Activated T-helper 1 cell treated with anti-CD3 and anti-CD28 coated beads, Interleukin-2, amount 50 U/mL, for 16 hours (primary cell): Measurements from ENCODE around the gene NFIB.

Source experiments
- DNase-seq, 2 donors: peaks; one replicate each; pipeline ENCODE4 v3.0.0-alpha.2; 2020; ENCODE audit warnings: low read depth in 1 of 2, low spot score in 1 of 2

NFIB gene

DNA sequence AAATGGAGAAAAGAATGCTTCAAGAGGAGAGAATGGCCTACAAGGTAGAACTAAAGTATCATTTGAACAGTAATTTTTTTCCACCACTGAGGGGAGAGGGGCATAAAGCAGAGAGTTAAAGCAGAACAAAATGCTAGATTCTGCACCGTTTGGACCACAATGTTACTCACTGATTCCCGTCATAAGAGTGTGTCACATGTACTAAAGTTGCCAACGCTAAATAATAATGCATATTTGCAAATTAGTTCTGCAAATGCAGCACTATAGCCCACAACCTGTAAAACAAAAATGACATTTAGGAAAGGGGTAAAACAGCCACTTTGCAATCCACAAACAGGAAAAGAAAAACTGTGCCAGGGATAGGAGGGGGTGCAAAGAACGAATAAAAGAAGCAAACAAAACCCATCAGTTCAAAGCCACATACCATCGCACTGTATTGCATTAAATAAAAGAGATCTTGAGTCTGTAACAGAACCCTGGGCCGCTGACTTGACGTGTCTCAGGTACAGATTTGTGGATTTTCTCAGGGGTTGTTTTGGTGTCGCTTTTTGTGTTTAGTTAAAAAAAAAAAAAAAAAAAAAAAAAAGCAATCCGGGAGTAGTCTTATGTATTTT, 7.7 kb upstream of the NFIB start:
- DNase-seq, result no peak

GRCh38 chr9:14320271-14321181, 6.6 kb upstream of the NFIB start:
- DNase-seq, result no peak

DNA sequence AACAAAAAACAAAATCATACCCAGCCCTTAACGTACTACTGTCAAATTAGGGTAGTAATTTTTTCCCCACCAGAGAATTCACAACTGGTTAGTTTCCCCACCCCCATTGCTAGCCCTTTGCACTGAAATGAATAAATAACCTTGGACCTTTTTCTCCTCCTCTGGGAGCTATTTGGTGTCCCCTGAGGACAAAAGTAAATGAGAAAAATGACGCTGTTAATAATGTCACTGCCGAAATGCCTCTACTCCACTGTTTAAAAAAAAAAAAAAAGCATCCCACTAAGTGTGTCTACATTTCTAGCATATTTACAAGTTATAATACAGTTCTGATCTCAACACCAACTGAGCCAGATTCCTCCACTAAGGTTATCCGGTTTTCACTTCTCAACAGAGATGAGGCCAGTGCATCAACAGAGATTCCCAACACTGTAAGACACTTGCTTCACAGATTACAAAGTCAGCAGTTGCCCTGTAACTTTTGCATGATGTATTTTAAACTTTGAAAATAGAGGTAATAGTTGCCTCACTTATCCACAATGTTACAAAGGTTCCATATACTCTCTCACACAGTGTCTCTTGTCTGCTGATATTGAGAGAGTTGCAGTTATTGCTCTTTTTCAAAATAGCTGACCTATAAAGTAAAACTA, 5.1 kb upstream of the NFIB start:
- DNase-seq, result no peak

DNA sequence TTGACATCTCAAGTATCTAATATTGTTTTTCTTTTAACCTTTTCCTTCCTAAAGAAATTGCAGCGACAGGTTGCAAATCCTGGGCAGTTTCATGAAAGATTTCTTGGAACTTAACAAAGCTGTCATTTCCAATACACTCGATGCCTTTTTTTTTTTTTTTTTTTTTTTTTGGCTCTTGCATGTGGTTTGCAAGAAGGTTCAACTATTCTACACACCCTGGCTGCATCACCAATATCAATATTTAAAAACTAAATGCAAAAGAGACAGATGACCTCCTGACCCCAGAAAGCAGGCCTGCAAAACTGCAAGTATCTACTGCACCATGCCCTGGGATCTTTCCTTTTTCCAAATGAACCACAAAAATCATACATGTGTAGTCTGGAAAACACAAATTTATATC, 4.4 kb upstream of the NFIB start:
- no peak for DNase-seq

DNA sequence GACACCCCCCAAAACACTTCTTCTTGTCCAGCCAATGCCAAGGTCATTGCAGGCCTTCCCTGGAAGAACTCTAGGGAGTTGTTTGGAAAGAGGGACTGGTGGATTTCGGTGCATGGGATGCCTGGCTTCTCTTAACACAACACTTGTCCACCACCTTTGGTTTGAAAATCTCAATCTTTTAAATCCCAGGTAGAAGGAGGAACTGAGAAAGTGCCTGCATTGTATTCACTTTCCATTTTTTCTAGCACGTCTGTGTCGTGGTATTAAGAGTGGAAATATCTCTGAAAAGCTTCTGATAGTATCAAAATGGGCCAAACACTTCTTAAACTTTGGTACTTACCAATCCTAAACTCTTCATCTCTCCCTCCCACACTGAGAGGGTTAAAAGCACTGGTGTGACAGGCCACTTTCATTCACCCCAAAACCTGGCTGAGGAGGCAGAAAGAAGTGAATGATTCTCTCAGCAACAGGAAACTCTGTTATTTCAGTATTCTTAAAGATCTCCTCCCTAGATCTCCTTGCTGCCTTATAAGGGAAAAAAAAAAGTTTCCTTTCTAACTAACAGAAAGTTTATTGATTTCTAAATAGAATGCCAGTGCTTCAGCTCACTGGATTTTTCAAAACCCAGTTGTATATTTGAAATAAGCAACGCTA, 3.9 kb upstream of the NFIB start:
- DNase-seq, result no peak

GRCh38 chr9:14316602-14317300, 2.8 kb upstream of the NFIB start:
- no peak for DNase-seq

DNA sequence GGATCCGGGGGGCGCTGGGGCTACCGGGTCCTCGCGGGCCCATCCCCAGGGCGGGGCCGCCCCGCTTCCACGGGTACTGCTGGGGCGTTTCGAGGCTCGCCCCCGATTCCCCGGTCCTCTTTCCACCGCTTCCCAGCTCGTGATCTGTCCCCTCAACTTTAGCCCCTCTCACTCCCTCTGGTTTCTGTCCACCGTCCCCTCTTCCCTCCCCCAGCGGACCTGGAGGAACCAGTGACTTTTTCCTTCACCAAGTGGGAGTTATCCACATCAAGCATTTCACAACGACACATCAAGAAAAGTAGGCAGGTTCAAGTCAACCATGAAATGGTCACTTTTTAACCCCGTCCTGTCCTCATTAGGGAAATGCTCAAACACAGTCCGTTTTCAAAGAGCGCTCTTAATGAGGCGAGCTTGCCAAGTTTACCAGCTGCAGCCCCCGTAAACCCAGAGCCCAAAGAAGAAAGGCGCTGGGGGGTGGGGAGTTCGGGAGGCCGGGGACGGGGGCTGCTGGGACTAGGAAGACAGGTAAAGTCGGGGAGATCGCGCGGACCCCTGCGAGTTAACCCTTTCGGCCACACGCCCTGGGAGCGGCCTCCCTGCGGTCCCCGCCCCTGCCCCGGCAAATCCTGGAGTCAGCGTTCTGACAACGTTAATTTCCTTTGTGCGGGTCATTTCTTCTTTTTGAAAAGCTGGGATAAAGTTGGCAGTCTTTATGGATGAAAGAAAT, 2.1 kb upstream of the NFIB start:
- no peak for DNase-seq

DNA sequence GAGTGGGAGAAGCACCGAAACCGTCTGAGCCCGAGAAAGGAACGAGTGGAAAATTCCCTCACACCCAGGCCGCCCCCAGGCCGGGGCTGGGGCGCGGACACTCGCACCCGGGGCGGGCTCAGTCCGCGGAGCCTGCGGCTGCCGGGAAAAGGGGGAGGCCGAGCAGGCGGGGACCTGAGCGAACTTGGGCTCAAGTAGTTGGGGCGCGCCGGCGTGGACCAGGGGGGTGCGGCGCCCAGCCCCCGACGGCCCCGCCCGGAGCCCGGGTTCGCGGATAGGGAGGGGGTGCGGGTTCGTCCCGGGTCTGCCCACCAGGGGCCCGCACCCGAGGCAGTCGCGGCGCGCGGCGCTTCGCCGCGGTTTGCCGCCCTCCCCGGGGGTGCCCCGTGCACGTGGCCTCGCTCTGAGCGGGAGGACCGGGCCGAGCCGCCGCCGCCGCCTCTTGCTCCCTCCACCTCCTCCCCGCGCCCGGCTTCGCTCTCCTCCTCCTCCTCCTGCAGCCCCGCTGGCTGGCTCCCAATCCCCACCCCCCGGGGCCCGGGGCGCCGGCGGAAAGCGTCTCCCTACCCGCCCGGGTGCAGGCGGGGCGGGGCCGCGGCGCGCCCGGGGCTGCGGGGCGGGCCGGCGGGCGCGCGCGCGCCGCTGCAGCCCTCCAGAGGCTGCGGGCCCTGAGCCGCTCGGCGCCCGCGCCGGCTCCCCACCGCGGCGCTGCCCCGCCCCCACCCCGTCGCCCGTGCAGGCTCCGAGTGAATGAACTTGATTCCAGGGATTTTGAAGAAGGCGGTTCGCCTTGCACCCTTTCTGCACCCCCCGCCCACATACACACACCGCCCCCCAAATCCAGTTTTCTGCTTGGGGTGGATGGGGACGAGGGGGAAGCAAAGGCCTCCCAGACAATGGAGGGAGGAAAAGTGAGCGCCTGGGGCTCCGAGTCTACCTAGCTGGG, 1.3 kb upstream of the NFIB start:
- no peak for DNase-seq

GRCh38 chr9:14314424-14314928, 535 bp upstream of the NFIB start:
- DNase-seq, result no peak

- no peak for DNase-seq
Observed at GRCh38 chr9:14313378-14313940, 482 bp downstream of the NFIB start.

- DNase-seq, result no peak
Observed at GRCh38 chr9:14312719-14313377, 1.1 kb downstream of the NFIB start.

DNA sequence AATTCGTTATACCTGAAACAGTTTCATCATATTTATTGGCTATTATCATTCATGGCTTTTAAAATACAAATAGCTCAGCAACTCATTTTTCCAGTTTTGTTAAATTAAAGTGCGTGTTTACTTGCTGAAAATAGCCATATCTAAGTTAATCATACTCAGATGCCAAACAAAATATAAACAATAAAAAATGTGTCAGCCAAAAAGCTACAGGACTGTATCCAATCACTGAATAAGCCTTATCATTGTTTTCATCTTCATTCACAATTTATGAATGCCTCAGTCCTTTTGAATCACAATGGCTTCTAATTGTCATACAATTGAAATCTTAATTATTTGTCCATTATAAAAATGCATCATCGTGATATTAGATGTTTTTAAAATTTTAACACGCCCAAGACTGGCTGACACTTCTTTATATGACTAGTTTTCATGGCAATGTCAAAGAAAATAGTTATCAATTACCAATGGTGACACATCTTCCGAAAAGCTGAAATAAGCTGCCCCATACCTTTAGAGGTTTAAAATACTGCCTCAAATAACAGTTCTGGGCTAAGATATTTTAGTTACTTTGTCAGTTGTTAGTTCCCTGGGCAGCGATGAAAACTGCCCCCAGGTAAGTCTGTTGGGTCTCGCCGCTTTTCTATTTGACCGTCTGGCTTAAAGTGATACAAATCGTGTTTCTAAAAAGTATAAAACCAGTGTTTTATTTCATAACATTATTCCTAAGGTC, 1.8 kb downstream of the NFIB start:
- no peak for DNase-seq

DNA sequence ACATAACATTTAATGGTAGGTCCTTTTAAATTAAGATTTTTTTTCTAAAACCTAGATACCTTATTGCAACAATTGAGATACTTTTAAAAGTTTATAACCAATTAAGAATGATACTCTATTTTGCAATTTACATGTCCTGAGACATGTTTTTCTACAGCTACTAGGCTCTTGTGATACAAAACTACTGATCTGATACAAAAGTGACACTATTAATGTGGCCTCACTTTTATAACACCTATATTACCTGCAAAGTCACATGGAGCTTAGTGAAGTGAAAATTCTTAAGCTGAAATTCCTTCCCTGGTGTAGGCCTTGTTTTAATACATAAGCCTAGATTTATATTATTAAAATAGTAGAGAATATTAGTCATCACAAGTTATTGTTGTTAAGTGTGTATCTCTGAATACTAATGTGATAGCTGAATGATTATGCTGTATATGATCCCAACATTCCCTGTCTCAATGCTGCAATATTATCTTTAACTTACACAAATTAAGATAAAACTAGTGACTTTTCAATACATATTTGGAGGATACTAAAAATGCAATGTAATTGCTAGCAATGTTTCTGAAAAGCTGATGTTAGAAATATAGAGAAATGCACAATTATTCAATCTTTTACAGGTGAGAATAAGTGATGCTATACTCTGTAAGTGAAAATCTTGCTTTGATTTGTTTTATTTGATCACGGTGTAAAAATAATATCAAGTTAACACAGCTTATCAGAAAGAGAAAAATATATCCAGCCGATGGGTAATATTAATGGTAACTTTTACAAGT, 2.6 kb downstream of the NFIB start:
- DNase-seq, result no peak

- DNase-seq, result no peak
Observed at GRCh38 chr9:14310311-14310710, 3.6 kb downstream of the NFIB start.

GRCh38 chr9:14309403-14309802, 4.5 kb downstream of the NFIB start:
- no peak for DNase-seq

DNA sequence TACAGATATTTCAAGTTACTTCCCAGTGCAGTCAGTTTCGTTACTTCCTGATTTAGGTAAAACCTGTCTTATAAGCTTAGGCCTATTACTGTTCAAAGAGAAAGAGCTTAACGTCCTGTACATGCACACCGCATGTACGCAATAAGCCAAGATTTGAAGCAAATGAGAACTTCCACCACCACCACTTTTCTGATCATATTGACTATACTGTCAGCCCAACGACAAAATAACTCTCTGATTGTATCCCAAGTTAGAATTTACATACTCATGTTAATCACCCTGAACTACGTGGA, 5.1 kb downstream of the NFIB start:
- no peak for DNase-seq
